Measurements from ENCODE around the gene GAMT. TPM values are rescaled to one million over a fixed set of nuclear protein-coding genes. Genes with fewer than 3 reads are reported as not detected.

GAMT gene
- total RNA-seq, 1 donor from 2014 or later: 15.5 TPM

- FAIRE-seq (no peak), DNase-seq (ENCODE audit: low spot score in 2 of 2) (no peak)
These were observed 30.6 kb downstream of the GAMT start for GRCh38 chr19:1370579-1371361.

GRCh38 chr19:1369214-1369805 lies 32.0 kb downstream of the GAMT start:
- no peak for FAIRE-seq

GRCh38 chr19:1366899-1367870 lies 34.2 kb downstream of the GAMT start:
- FAIRE-seq: no peak
- no peak for DNase-seq (ENCODE audit: low spot score in 2 of 2)

More at GRCh38 chr19:1369214-1369805, 32.0 kb downstream of the GAMT start:
- DNase-seq (ENCODE audit: low spot score in 2 of 2): no peak

- DNase-seq (ENCODE audit: low spot score in 2 of 2): no peak
- no peak for FAIRE-seq
These were observed 35.0 kb downstream of the GAMT start for GRCh38 chr19:1366296-1366695.

GRCh38 chr19:1365319-1366269 lies 35.7 kb downstream of the GAMT start:
- DNase-seq (ENCODE audit: low spot score in 2 of 2) (no peak), FAIRE-seq (no peak)

GRCh38 chr19:1364070-1364704 lies 37.2 kb downstream of the GAMT start:
- no peak for FAIRE-seq
- no peak for DNase-seq (ENCODE audit: low spot score in 2 of 2)

- FAIRE-seq (no peak), DNase-seq (ENCODE audit: low spot score in 2 of 2) (no peak)
These were observed 37.7 kb downstream of the GAMT start for GRCh38 chr19:1363599-1363998.

GRCh38 chr19:1362387-1363257 lies 38.7 kb downstream of the GAMT start:
- no peak for DNase-seq (ENCODE audit: low spot score in 2 of 2)
- no peak for FAIRE-seq

GRCh38 chr19:1361601-1362386 lies 39.5 kb downstream of the GAMT start:
- FAIRE-seq (no peak), DNase-seq (ENCODE audit: low spot score in 2 of 2) (no peak)

GRCh38 chr19:1360818-1361461 lies 40.4 kb downstream of the GAMT start:
- no peak for FAIRE-seq

GRCh38 chr19:1360126-1360817 lies 41.1 kb downstream of the GAMT start:
- DNase-seq (ENCODE audit: low spot score in 2 of 2) (no peak), FAIRE-seq (no peak)

More at GRCh38 chr19:1360818-1361461, 40.4 kb downstream of the GAMT start:
- peak; percentile 74 to 79 for DNase-seq (ENCODE audit: low spot score in 2 of 2)

GRCh38 chr19:1357531-1358109 lies 43.7 kb downstream of the GAMT start:
- FAIRE-seq: no peak
- no peak for DNase-seq (ENCODE audit: low spot score in 2 of 2)

- DNase-seq (ENCODE audit: low spot score in 2 of 2): no peak
- no peak for FAIRE-seq
These were observed 44.9 kb downstream of the GAMT start for GRCh38 chr19:1356508-1356865.

GRCh38 chr19:1355568-1356507 lies 45.5 kb downstream of the GAMT start:
- DNase-seq (ENCODE audit: low spot score in 2 of 2) (peak in 1 of 2 donors; percentile 55), FAIRE-seq (no peak)

GRCh38 chr19:1354970-1355567 lies 46.3 kb downstream of the GAMT start:
- no peak for DNase-seq (ENCODE audit: low spot score in 2 of 2)
- no peak for FAIRE-seq

Measured in frontal cortex (tissue), 4 donors.